Measurements from ENCODE around the gene HAUS7. TPM values are rescaled to one million over a fixed set of nuclear protein-coding genes. Genes with fewer than 3 reads are reported as not detected.

The HAUS7 gene
- total RNA-seq, 1 donor from 2014 or later, result 32.5 TPM

- H3K4me1 Mint-ChIP-seq (ENCODE audit: unreplicated experiment), result no peaks in the 10 kb centered on the region
- peaks cover 36% of the 10 kb centered on the region for H3K27me3 Mint-ChIP-seq
- no peak overlapping the region for H3K27ac Mint-ChIP-seq
- H3K9me3 Mint-ChIP-seq, result no peaks in the 10 kb centered on the region
- no peak for DNase-seq (ENCODE audit: extremely low spot score, unreplicated experiment)
- no peaks in the 10 kb centered on the region for H3K36me3 Mint-ChIP-seq
- no peak for TF ChIP-seq CTCF (conservative IDR thresholded peaks at IDR 0.05)
- peak overlapping the region; percentile 30 for H3K4me3 Mint-ChIP-seq
Measured at GRCh38 chrX:153515435-153515834, 45.1 kb upstream of the HAUS7 start.

- no peak overlapping the region for H3K27ac Mint-ChIP-seq
- H3K4me3 Mint-ChIP-seq, result no peak overlapping the region
- no peak for DNase-seq (ENCODE audit: extremely low spot score, unreplicated experiment)
- no peak for TF ChIP-seq CTCF (conservative IDR thresholded peaks at IDR 0.05)
- H3K9me3 Mint-ChIP-seq, result no peaks in the 10 kb centered on the region
- no peaks in the 10 kb centered on the region for H3K4me1 Mint-ChIP-seq (ENCODE audit: unreplicated experiment)
- no peaks in the 10 kb centered on the region for H3K36me3 Mint-ChIP-seq
- H3K27me3 Mint-ChIP-seq, result peaks cover 32% of the 10 kb centered on the region
Measured at GRCh38 chrX:153514259-153514658, 43.9 kb upstream of the HAUS7 start.

GRCh38 chrX:153513265-153513664, 42.9 kb upstream of the HAUS7 start:
- TF ChIP-seq CTCF (conservative IDR thresholded peaks at IDR 0.05), result no peak
- H3K27me3 Mint-ChIP-seq, result peaks cover 22% of the 10 kb centered on the region
- no peak overlapping the region for H3K27ac Mint-ChIP-seq
- no peaks in the 10 kb centered on the region for H3K9me3 Mint-ChIP-seq
- no peak for DNase-seq (ENCODE audit: extremely low spot score, unreplicated experiment)
- no peaks in the 10 kb centered on the region for H3K4me1 Mint-ChIP-seq (ENCODE audit: unreplicated experiment)
- H3K4me3 Mint-ChIP-seq, result no peak overlapping the region
- no peaks in the 10 kb centered on the region for H3K36me3 Mint-ChIP-seq

GRCh38 chrX:153512501-153512893, 42.1 kb upstream of the HAUS7 start:
- Mint-ChIP-seq H3K4me1 (ENCODE audit: unreplicated experiment) (no peaks in the 10 kb centered on the region), H3K4me3 (no peak overlapping the region), H3K27ac (no peak overlapping the region), H3K36me3 (no peaks in the 10 kb centered on the region), H3K27me3 (peaks cover 21% of the 10 kb centered on the region), H3K9me3 (no peaks in the 10 kb centered on the region)
- no peak for DNase-seq (ENCODE audit: extremely low spot score, unreplicated experiment)
- no peak for TF ChIP-seq CTCF (conservative IDR thresholded peaks at IDR 0.05)

- TF ChIP-seq CTCF (conservative IDR thresholded peaks at IDR 0.05), result no peak
- H3K27ac Mint-ChIP-seq, result no peak overlapping the region
Measured at GRCh38 chrX:153511784-153512500, 41.6 kb upstream of the HAUS7 start.

More at GRCh38 chrX:153511784-153512500, 41.6 kb upstream of the HAUS7 start:
- Mint-ChIP-seq H3K27me3 (peaks cover 18% of the 10 kb centered on the region), H3K4me1 (ENCODE audit: unreplicated experiment) (no peaks in the 10 kb centered on the region), H3K9me3 (no peaks in the 10 kb centered on the region), H3K4me3 (no peak overlapping the region), H3K36me3 (no peaks in the 10 kb centered on the region)
- DNase-seq (ENCODE audit: extremely low spot score, unreplicated experiment), result no peak

Measured in type B pancreatic cell (in vitro differentiated cells).